Esophagus (tissue), 2 donors: Measurements from ENCODE around the gene MGAT5. TPM values are rescaled to one million over a fixed set of nuclear protein-coding genes. Genes with fewer than 3 reads are reported as not detected.

Source experiments
- H3K27ac ChIP-seq, 2 donors: one replicate each; pipeline ENCODE4 v1.5.1; 2013; ENCODE audit warnings: low read depth in 2 of 2, mild to moderate bottlenecking in 2 of 2, inconsistent platforms in 1 of 2, low read length in 1 of 2, moderate library complexity in 1 of 2
- H3K27me3 ChIP-seq, 2 donors: one replicate each; pipeline ENCODE4 v1.6.1; 2013; ENCODE audit warnings: low read length in 2 of 2, control low read depth in 1 of 2, mild to moderate bottlenecking in 1 of 2; ENCODE audit not compliant: insufficient read depth in 2 of 2, control insufficient read depth in 1 of 2
- H3K36me3 ChIP-seq, 2 donors: one replicate each; pipeline ENCODE4 v1.6.1; 2013; ENCODE audit warnings: low read length in 1 of 2; ENCODE audit not compliant: control insufficient read depth in 2 of 2, insufficient read depth in 2 of 2
- H3K4me1 ChIP-seq, 2 donors: one replicate each; pipeline ENCODE4 v1.6.1; 2013; ENCODE audit warnings: low read length in 1 of 2; ENCODE audit not compliant: control insufficient read depth in 2 of 2, insufficient read depth in 2 of 2
- H3K4me3 ChIP-seq, 2 donors: one replicate each; pipeline ENCODE4 v1.5.1; 2013; ENCODE audit warnings: low read length in 2 of 2, mild to moderate bottlenecking in 2 of 2, low read depth in 1 of 2, moderate library complexity in 1 of 2
- H3K9me3 ChIP-seq, 2 donors: one replicate each; pipeline ENCODE4 v1.6.1; 2013; ENCODE audit warnings: mild to moderate bottlenecking in 2 of 2, low read depth in 1 of 2, low read length in 1 of 2, moderate library complexity in 1 of 2; ENCODE audit not compliant: control insufficient read depth in 2 of 2, insufficient read depth in 1 of 2
- WGBS, 2 donors: extraction: QIAGEN DNeasy Blood & Tissue Kit; methylation state at CpG; one replicate each; pipeline ENCODE4 v1.1.7; 2013; 5-methylcytosine and 5-hydroxymethylcytosine counted together
- polyA plus RNA-seq, 2 donors: library from polyadenylated mRNA; stranded (reverse); fragments of 200-250 nt; gene quantifications; one replicate each; pipeline ENCODE4 v1.2.3, GENCODE V29; 2013
- donor health status: healthy with polysubstance abuse.
- donor health status: Bipolar disorder and iron deficiency.

MGAT5 gene
- polyA plus RNA-seq, 2 donors, result 3.2 to 4.4 TPM

- Histone ChIP-seq H3K27me3 (no peaks in the 10 kb centered on the region), H3K4me1 (peaks cover 0 to 12% of the 10 kb centered on the region in 2 donors), H3K4me3 (no peak overlapping the region), H3K36me3 (no peaks in the 10 kb centered on the region), H3K27ac (no peak overlapping the region), H3K9me3 (no peaks in the 10 kb centered on the region)
- 89 to 93% methylated on average over 8 of the region's 8 CpGs for WGBS, 2 donors
These were observed 2.9 kb upstream of the MGAT5 start for GRCh38 chr2:134250840-134251461.

GRCh38 chr2:134252092-134252750 is 1.7 kb upstream of the MGAT5 start:
- no peaks in the 10 kb centered on the region for H3K36me3 ChIP-seq
- no peaks in the 10 kb centered on the region for H3K9me3 ChIP-seq
- no peaks in the 10 kb centered on the region for H3K27me3 ChIP-seq
- WGBS, 2 donors, result 77 to 85% methylated on average over 4 of the region's 4 CpGs
- H3K4me1 ChIP-seq, result peaks cover 0 to 12% of the 10 kb centered on the region in 2 donors
- no peak overlapping the region for H3K27ac ChIP-seq
- no peak overlapping the region for H3K4me3 ChIP-seq

GRCh38 chr2:134253117-134253704 is 661 bp upstream of the MGAT5 start:
- H3K9me3 ChIP-seq, result no peaks in the 10 kb centered on the region
- peaks cover 0 to 12% of the 10 kb centered on the region in 2 donors for H3K4me1 ChIP-seq
- H3K36me3 ChIP-seq, result no peaks in the 10 kb centered on the region
- 94 to 95% methylated on average over 4 of the region's 4 CpGs for WGBS, 2 donors
- no peak overlapping the region for H3K27ac ChIP-seq
- no peaks in the 10 kb centered on the region for H3K27me3 ChIP-seq
- no peak overlapping the region for H3K4me3 ChIP-seq

GRCh38 chr2:134254824-134255223 is 952 bp downstream of the MGAT5 start:
- Histone ChIP-seq H3K4me3 (no peak overlapping the region), H3K27ac (no peak overlapping the region), H3K36me3 (no peaks in the 10 kb centered on the region)

GRCh38 chr2:134256956-134257355 is 3.1 kb downstream of the MGAT5 start:
- Histone ChIP-seq H3K27me3 (no peaks in the 10 kb centered on the region), H3K27ac (no peak overlapping the region), H3K4me1 (peaks cover 4 to 22% of the 10 kb centered on the region in 2 donors), H3K9me3 (no peaks in the 10 kb centered on the region), H3K4me3 (no peak overlapping the region), H3K36me3 (no peaks in the 10 kb centered on the region)
- 86 to 90% methylated on average over 2 of the region's 2 CpGs for WGBS, 2 donors

More at GRCh38 chr2:134254824-134255223, 952 bp downstream of the MGAT5 start:
- no peaks in the 10 kb centered on the region for H3K9me3 ChIP-seq
- H3K27me3 ChIP-seq, result no peaks in the 10 kb centered on the region
- peaks cover 2 to 17% of the 10 kb centered on the region in 2 donors for H3K4me1 ChIP-seq

- H3K9me3 ChIP-seq, result no peaks in the 10 kb centered on the region
- no peaks in the 10 kb centered on the region for H3K27me3 ChIP-seq
- no peak overlapping the region for H3K4me3 ChIP-seq
- H3K36me3 ChIP-seq, result no peaks in the 10 kb centered on the region
- no peak overlapping the region for H3K27ac ChIP-seq
- H3K4me1 ChIP-seq, result peaks cover 4 to 22% of the 10 kb centered on the region in 2 donors
These were observed 3.6 kb downstream of the MGAT5 start for GRCh38 chr2:134257509-134257908.

- H3K9me3 ChIP-seq, result no peaks in the 10 kb centered on the region
- H3K36me3 ChIP-seq, result no peaks in the 10 kb centered on the region
- no peak overlapping the region for H3K27ac ChIP-seq
- 81 to 88% methylated on average over 7 of the region's 7 CpGs for WGBS, 2 donors
- H3K27me3 ChIP-seq, result no peaks in the 10 kb centered on the region
- no peak overlapping the region for H3K4me3 ChIP-seq
- peaks cover 4 to 22% of the 10 kb centered on the region in 2 donors for H3K4me1 ChIP-seq
These were observed 4.3 kb downstream of the MGAT5 start for GRCh38 chr2:134257965-134258683.

- peaks cover 4 to 14% of the 10 kb centered on the region in 2 donors for H3K4me1 ChIP-seq
- H3K9me3 ChIP-seq, result no peaks in the 10 kb centered on the region
- H3K27me3 ChIP-seq, result no peaks in the 10 kb centered on the region
- no peaks in the 10 kb centered on the region for H3K36me3 ChIP-seq
- WGBS, 2 donors, result 69 to 71% methylated on average over 7 of the region's 7 CpGs
- no peak overlapping the region for H3K4me3 ChIP-seq
- H3K27ac ChIP-seq, result peak overlapping the region in 1 of 2 donors; percentile 30
These were observed 5.0 kb downstream of the MGAT5 start for GRCh38 chr2:134258684-134259388.

- H3K27ac ChIP-seq, result peak overlapping the region in 1 of 2 donors; percentile 33
- WGBS, 2 donors, result 83 to 91% methylated on average over 2 of the region's 2 CpGs
- H3K27me3 ChIP-seq, result no peaks in the 10 kb centered on the region
- H3K4me1 ChIP-seq, result peaks cover 4 to 10% of the 10 kb centered on the region in 2 donors
- H3K4me3 ChIP-seq, result no peak overlapping the region
- no peaks in the 10 kb centered on the region for H3K36me3 ChIP-seq
- no peaks in the 10 kb centered on the region for H3K9me3 ChIP-seq
These were observed 5.7 kb downstream of the MGAT5 start for GRCh38 chr2:134259571-134259970.
